ENCODE data around the gene SMURF2. TPM values are rescaled to one million over a fixed set of nuclear protein-coding genes. Genes with fewer than 3 reads are reported as not detected.

The SMURF2 gene
- total and polyA plus RNA-seq, 2 donors from 2014 or later = 7.2 to 27.9 TPM

- peaks cover 4 to 49% (median 34%) of the 10 kb centered on the region in 3 donors for H3K36me3 ChIP-seq (ENCODE audit: control insufficient read depth in 2 of 3, insufficient read depth in 3 of 3, low read length in 3 of 3)
- TF ChIP-seq, protein P1, sequence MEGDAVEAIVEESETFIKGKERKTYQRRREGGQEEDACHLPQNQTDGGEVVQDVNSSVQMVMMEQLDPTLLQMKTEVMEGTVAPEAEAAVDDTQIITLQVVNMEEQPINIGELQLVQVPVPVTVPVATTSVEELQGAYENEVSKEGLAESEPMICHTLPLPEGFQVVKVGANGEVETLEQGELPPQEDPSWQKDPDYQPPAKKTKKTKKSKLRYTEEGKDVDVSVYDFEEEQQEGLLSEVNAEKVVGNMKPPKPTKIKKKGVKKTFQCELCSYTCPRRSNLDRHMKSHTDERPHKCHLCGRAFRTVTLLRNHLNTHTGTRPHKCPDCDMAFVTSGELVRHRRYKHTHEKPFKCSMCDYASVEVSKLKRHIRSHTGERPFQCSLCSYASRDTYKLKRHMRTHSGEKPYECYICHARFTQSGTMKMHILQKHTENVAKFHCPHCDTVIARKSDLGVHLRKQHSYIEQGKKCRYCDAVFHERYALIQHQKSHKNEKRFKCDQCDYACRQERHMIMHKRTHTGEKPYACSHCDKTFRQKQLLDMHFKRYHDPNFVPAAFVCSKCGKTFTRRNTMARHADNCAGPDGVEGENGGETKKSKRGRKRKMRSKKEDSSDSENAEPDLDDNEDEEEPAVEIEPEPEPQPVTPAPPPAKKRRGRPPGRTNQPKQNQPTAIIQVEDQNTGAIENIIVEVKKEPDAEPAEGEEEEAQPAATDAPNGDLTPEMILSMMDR (IDR thresholded peaks at IDR 0.05; ENCODE audit: borderline replicate concordance, extremely low read depth, insufficient read depth) = no peak
- no peak overlapping the region for H3K9ac ChIP-seq (ENCODE audit: low read length in 3 of 3)
- DNase-seq = no peak
- no peak for FAIRE-seq
- intact Hi-C loops (cut with DNase I) = no loop called here
- no peaks in the 10 kb centered on the region for H3K9me3 ChIP-seq (ENCODE audit: control insufficient read depth in 2 of 3, insufficient read depth in 1 of 3, low read length in 3 of 3)
- no peaks in the 10 kb centered on the region for H3K27me3 ChIP-seq (ENCODE audit: control insufficient read depth, insufficient read depth, low read length)
- no peak overlapping the region for H3K27ac ChIP-seq (ENCODE audit: low read depth in 2 of 2, low read length in 2 of 2)
- H3K4me3 ChIP-seq (ENCODE audit: low read length in 3 of 3) = no peak overlapping the region
- H3K4me1 ChIP-seq (ENCODE audit: control insufficient read depth in 2 of 3, insufficient read depth in 2 of 3, low read depth in 1 of 3, low read length in 3 of 3) = no peaks in the 10 kb centered on the region
These were observed 146.3 kb downstream of the SMURF2 start for GRCh38 chr17:64515829-64516228.

DNA sequence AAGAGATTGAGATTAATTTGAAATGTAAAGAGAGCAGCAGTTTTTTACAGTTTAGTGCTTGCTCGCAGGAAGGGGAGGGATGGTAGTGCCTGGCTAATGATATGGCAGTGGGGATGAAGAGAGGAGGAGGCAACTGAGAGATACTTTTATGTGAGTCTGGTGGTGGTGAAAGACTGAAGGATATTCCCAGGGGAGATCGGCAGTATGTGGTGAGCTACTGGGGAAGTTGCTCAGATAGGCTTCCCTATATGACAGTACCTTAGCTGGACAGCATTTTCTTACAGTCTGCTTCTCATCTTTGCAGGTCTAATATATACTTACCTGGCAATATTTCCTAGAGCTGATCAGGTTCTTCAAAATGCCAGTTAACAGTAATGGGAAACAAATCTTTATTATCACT lies 146.7 kb downstream of the SMURF2 start:
- intact Hi-C loops (cut with DNase I) = no loop called here
- Histone ChIP-seq H3K36me3 (ENCODE audit: control insufficient read depth in 2 of 3, insufficient read depth in 3 of 3, low read length in 3 of 3) (peaks cover 4 to 49% (median 31%) of the 10 kb centered on the region in 3 donors), H3K4me3 (ENCODE audit: low read length in 3 of 3) (no peak overlapping the region), H3K9ac (ENCODE audit: low read length in 3 of 3) (no peak overlapping the region), H3K9me3 (ENCODE audit: control insufficient read depth in 2 of 3, insufficient read depth in 1 of 3, low read length in 3 of 3) (no peaks in the 10 kb centered on the region), H3K4me1 (ENCODE audit: control insufficient read depth in 2 of 3, insufficient read depth in 2 of 3, low read depth in 1 of 3, low read length in 3 of 3) (no peaks in the 10 kb centered on the region), H3K27ac (ENCODE audit: low read depth in 2 of 2, low read length in 2 of 2) (no peak overlapping the region), H3K27me3 (ENCODE audit: control insufficient read depth, insufficient read depth, low read length) (no peaks in the 10 kb centered on the region)
- no peak for FAIRE-seq
- TF ChIP-seq, protein P1 (IDR thresholded peaks at IDR 0.05; ENCODE audit: borderline replicate concordance, extremely low read depth, insufficient read depth) = no peak
- DNase-seq = no peak

DNA sequence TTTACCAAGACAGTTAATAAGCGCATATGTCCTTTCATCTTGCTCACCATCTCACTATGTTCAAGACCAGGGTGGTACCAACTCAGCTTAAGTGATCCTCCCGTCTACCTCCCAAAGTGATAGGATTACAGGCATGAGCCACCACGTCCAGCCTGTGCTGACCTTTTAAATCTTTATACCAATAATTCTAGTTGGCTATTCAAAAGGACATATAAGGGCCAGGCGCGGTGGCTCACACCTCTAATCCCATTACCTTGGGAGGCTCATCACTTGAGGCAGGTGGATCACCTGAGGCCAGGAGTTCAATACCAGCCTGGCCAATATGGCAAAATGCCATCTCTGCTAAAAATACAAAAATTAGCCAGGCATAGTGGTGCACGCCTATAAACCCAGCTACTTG lies 152.9 kb downstream of the SMURF2 start:
- Histone ChIP-seq H3K4me3 (ENCODE audit: low read length in 3 of 3) (no peak overlapping the region), H3K4me1 (ENCODE audit: control insufficient read depth in 2 of 3, insufficient read depth in 2 of 3, low read depth in 1 of 3, low read length in 3 of 3) (peaks cover 3 to 13% (median 9%) of the 10 kb centered on the region in 3 donors), H3K9ac (ENCODE audit: low read length in 3 of 3) (no peak overlapping the region), H3K9me3 (ENCODE audit: control insufficient read depth in 2 of 3, insufficient read depth in 1 of 3, low read length in 3 of 3) (no peaks in the 10 kb centered on the region), H3K27ac (ENCODE audit: low read depth in 2 of 2, low read length in 2 of 2) (no peak overlapping the region), H3K36me3 (ENCODE audit: control insufficient read depth in 2 of 3, insufficient read depth in 3 of 3, low read length in 3 of 3) (peaks cover 5 to 31% (median 13%) of the 10 kb centered on the region in 3 donors), H3K27me3 (ENCODE audit: control insufficient read depth, insufficient read depth, low read length) (no peaks in the 10 kb centered on the region)
- FAIRE-seq (no peak), DNase-seq (no peak)
- TF ChIP-seq, protein P1 (IDR thresholded peaks at IDR 0.05; ENCODE audit: borderline replicate concordance, extremely low read depth, insufficient read depth) = no peak
- intact Hi-C loops (cut with DNase I) = no loop called here

- Histone ChIP-seq H3K4me3 (ENCODE audit: low read length in 3 of 3) (peak overlapping the region in 1 of 3 donors; percentile 99), H3K27me3 (ENCODE audit: control insufficient read depth, insufficient read depth, low read length) (no peaks in the 10 kb centered on the region), H3K9ac (ENCODE audit: low read length in 3 of 3) (no peak overlapping the region), H3K27ac (ENCODE audit: low read depth in 2 of 2, low read length in 2 of 2) (no peak overlapping the region), H3K4me1 (ENCODE audit: control insufficient read depth in 2 of 3, insufficient read depth in 2 of 3, low read depth in 1 of 3, low read length in 3 of 3) (peaks cover 3 to 17% (median 9%) of the 10 kb centered on the region in 3 donors), H3K36me3 (ENCODE audit: control insufficient read depth in 2 of 3, insufficient read depth in 3 of 3, low read length in 3 of 3) (peaks cover 10 to 36% (median 18%) of the 10 kb centered on the region in 3 donors), H3K9me3 (ENCODE audit: control insufficient read depth in 2 of 3, insufficient read depth in 1 of 3, low read length in 3 of 3) (no peaks in the 10 kb centered on the region)
- FAIRE-seq (no peak), DNase-seq (no peak)
- TF ChIP-seq, protein P1 (IDR thresholded peaks at IDR 0.05; ENCODE audit: borderline replicate concordance, extremely low read depth, insufficient read depth) = no peak
- intact Hi-C loops (cut with DNase I) = no loop called here
These were observed 153.4 kb downstream of the SMURF2 start for GRCh38 chr17:64508683-64509082.
